ENCODE results near the gene LMAN2L. TPM values are rescaled to one million over a fixed set of nuclear protein-coding genes. Genes with fewer than 3 reads are reported as not detected.
"Not testable (repeated sequence)": the region's sequence is repeated elsewhere in the genome, so short reads cannot be mapped to it uniquely, and the experiment has no call there.

LMAN2L gene
- total RNA-seq, 1 donor from 2014 or later: 13.0 TPM

- no peak overlapping the region for H3K4me3 ChIP-seq (ENCODE audit: low read depth, low read length)
- TF ChIP-seq CTCF (conservative IDR thresholded peaks at IDR 0.05; ENCODE audit: low read depth, low read length): no peak
- DNase-seq (ENCODE audit: low read depth): no peak
Observed at GRCh38 chr2:96668771-96669170, 71.1 kb downstream of the LMAN2L start.

- DNase-seq (ENCODE audit: low read depth); H3K4me3 ChIP-seq (ENCODE audit: low read depth, low read length): not testable (repeated sequence)
Observed at GRCh38 chr2:96665717-96666116, 74.1 kb downstream of the LMAN2L start.

- H3K4me3 ChIP-seq (ENCODE audit: low read depth, low read length): no peak overlapping the region
- TF ChIP-seq CTCF (conservative IDR thresholded peaks at IDR 0.05; ENCODE audit: low read depth, low read length): no peak
- peak; percentile 97 for DNase-seq (ENCODE audit: low read depth)
Observed at GRCh38 chr2:96665083-96665569, 74.7 kb downstream of the LMAN2L start.

- H3K4me3 ChIP-seq (ENCODE audit: low read depth, low read length): no peak overlapping the region
- TF ChIP-seq CTCF (conservative IDR thresholded peaks at IDR 0.05; ENCODE audit: low read depth, low read length): no peak
- no peak for DNase-seq (ENCODE audit: low read depth)
Observed at GRCh38 chr2:96664366-96664925, 75.4 kb downstream of the LMAN2L start.

GRCh38 chr2:96663829-96664228 is 76.0 kb downstream of the LMAN2L start:
- no peak overlapping the region for H3K4me3 ChIP-seq (ENCODE audit: low read depth, low read length)
- no peak for TF ChIP-seq CTCF (conservative IDR thresholded peaks at IDR 0.05; ENCODE audit: low read depth, low read length)
- no peak for DNase-seq (ENCODE audit: low read depth)

- no peak overlapping the region for H3K4me3 ChIP-seq (ENCODE audit: low read depth, low read length)
- no peak for DNase-seq (ENCODE audit: low read depth)
- no peak for TF ChIP-seq CTCF (conservative IDR thresholded peaks at IDR 0.05; ENCODE audit: low read depth, low read length)
Observed at GRCh38 chr2:96663177-96663576, 76.7 kb downstream of the LMAN2L start.

GRCh38 chr2:96662360-96662759 is 77.5 kb downstream of the LMAN2L start:
- no peak for DNase-seq (ENCODE audit: low read depth)
- TF ChIP-seq CTCF (conservative IDR thresholded peaks at IDR 0.05; ENCODE audit: low read depth, low read length): no peak
- no peak overlapping the region for H3K4me3 ChIP-seq (ENCODE audit: low read depth, low read length)
